HG03159 (cell line): Measurements from ENCODE around the gene ILDR1.
"Not testable (repeated sequence)": the region's sequence is repeated elsewhere in the genome, so short reads cannot be mapped to it uniquely, and the experiment has no call there.

ENCODE experiments used
- ATAC-seq: cut with Tn5 transposase; IDR thresholded peaks from one replicate; pipeline ENCODE4 v1.9.1; 2021; ENCODE audit warnings: mild to moderate bottlenecking, moderate library complexity; ENCODE audit not compliant: unreplicated experiment

Gene ILDR1

DNA sequence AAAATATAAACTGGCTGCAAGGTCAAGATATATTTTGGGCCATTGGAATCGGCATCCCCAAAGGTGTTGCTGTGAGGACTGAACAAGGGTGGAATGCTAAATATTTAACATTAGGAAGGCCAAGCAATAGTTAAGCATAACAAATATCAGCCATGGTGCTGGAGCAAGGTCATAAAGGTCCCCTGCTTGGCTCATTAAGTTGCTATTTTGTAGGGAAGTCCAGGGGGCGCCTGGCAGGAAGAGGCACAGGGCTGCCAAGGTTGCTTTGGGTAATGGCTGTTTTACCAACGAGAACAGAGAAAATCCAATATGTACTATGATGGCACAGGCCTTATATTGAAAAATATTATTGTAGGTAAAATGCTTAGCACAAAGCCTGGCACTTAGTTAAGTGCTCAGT, 65.7 kb downstream of the ILDR1 start:
- no peak for ATAC-seq

DNA sequence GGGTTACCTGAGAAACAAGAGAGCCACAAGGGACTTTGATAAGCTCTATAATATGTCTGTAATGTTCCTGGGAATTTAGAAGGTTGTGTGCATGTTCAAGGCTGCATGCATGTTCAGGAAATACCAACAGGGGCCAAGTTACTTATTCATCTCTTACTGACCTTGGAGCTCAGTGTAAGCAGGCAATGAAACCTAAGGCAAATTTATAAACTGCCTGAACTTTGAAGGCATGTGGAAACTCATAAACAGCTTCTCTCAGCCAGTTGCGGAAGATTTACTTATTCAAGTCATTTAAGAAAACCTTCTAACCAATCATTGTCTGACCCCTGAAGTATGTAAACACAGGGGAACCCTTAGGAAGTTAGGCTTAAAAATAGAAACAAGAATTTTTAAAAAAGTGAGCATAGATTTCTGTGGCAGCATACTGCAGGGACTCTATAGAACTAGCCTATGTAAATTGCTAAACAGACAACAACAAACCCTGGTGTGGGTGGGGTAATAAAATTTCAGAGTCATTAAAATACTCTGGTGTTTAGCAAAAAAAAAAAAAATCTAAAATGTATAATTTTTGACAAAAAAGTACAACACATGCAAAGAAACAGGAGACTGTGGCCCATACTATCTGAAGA, 70.6 kb downstream of the ILDR1 start:
- no peak for ATAC-seq

DNA sequence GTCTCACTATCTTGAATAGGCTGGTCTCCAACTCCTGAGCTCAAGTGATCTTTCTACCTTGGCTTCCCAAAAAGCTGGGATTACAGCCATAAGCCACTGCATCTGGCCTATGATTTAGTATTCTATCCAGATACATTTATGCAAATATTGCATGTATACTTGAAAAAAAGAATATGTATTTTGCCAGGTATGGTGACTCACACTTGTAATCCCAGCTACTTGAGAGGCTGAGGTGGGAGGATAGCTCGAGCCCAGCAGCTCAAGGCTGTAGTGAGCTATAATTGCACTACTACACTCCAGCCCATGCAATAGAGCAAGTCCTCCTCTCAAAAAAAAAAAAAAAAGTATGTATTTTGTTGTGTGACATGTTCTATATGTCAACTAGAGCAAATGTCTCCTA, 73.4 kb downstream of the ILDR1 start:
- ATAC-seq, result no peak

DNA sequence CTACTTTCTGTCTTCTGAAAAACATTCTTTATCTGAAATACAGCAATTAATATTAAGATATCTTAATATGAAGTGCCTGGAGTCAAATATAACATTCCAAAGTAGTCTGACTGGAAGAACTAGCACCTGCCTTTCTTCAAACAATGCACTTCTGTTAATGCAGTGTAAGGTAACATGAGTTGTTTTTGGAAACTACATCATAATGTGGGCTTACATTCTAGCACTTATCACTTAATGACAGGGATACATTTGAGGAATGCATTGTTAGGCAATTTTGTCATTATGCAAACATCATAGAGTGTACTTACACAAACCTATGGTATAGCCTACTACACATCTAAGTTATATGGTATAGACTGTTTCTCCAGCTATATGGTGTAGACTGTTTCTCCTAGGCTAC, 78.6 kb downstream of the ILDR1 start:
- no peak for ATAC-seq

DNA sequence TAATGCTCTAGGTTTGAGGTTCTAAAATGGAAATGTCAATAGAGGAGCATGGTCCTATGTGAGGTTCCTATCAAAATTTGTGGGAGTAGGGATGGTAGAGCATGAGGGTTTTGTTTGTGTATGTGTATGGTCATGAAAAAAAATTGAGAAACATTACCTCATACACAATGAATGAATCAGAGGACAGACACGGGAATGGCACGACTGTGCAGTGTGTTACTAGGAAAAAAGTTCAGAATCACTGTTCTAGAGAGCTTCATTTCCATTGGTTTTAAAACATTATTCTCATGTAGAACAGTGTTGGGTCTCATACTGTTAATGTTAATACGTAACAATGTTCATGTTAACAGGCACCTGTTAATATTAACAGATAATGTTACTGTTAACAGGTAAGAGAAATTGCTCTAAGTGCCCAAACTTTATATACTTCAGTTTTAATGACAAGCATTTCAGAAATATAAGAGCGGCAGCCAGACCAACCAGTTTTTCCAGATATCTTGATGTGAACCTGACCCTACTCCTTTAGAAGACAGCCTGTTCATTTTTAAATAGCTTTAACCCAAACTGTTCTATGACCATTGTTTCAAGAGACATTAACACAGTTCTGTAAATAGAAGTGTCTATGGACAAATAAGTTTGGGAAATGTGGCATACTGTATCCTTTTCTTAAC, 79.8 kb downstream of the ILDR1 start:
- ATAC-seq, result no peak

DNA sequence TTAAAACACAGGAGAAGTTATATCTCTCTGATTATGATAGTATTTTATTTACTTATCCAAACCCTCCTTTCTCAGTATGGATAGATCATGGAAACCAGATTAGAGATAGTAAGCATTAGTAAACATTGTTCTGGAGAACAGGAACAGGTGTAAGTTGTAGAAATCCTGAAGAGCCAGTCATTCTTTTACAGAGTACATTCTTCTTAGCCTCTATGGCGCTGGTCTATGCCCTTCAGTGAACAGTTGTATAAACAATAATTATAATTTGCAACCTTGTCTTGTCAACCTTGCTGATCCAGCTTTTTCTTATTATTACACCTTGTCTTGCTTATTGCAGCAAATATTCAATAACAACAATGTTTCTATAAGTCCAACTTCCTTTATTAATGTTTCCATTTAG, 80.5 kb downstream of the ILDR1 start:
- no peak for ATAC-seq

DNA sequence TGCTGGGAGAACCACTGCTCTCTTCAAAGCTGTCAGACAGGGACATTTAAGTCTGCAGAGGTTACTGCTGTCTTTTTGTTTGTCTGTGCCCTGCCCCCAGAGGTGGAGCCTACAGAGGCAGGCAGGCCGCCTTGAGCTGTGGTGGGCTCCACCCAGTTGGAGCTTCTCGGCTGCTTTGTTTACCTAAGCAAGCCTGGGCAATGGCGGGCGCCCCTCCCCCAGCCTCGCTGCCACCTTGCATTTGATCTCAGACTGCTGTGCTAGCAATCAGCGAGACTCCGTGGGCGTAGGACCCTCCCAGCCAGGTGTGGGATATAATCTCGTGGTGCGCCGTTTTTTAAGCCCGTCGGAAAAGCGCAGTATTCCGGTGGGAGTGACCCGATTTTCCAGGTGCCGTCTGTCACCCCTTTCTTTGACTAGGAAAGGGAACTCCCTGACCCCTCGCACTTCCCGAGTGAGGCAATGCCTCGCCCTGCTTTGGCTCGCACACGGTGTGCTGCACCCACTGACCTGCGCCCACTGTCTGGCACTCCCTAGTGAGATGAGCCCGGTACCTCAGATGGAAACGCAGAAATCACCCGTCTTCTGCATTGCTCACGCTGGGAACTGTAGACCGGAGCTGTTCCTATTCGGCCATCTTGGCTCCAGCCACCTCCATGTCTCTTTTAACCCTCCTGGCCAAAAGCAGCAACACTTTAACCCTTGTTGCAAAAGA, 83.7 kb downstream of the ILDR1 start:
- ATAC-seq, result not testable (repeated sequence)
